Measurements from ENCODE around the gene CYBRD1. TPM values are rescaled to one million over a fixed set of nuclear protein-coding genes. Genes with fewer than 3 reads are reported as not detected.
"Not testable (repeated sequence)": the region's sequence is repeated elsewhere in the genome, so short reads cannot be mapped to it uniquely, and the experiment has no call there.

The CYBRD1 gene
- total and polyA plus RNA-seq, 2 donors = 186 to 223 TPM

- not testable (repeated sequence) for H3K27ac ChIP-seq (ENCODE audit: low read depth); H3K4me1 ChIP-seq (ENCODE audit: insufficient read depth); H3K36me3 ChIP-seq (ENCODE audit: insufficient read depth); DNase-seq (ENCODE audit: extremely low spot score); H3K4me3 ChIP-seq (ENCODE audit: low read depth, low read length)
- 96% methylated on average over 5 of the region's 5 CpGs for WGBS
These were observed 24.6 kb upstream of the CYBRD1 start for GRCh38 chr2:171497664-171498063.

DNA sequence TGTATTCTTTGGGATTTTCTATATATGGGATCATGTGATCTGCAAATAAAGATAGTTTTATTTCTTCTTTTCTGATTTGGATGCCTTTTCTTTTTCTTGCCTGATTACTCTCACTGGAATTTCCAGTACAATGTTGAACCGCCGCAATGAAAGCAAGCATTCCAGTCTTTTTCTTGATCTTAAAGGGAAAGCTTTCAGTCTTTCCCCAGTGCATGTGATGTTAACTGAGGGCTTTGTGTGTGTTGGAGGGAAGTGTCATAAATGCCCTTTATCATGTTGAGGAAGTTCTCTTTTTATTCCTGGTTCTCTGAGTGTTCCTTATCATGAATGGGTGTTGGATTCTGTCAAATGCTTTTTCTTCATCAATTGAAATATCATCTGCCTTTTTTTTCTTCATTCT is 16.9 kb upstream of the CYBRD1 start:
- no peak for DNase-seq (ENCODE audit: extremely low spot score)
- Histone ChIP-seq H3K4me1 (ENCODE audit: insufficient read depth) (no peaks in the 10 kb centered on the region), H3K27ac (ENCODE audit: low read depth) (no peak overlapping the region), H3K36me3 (ENCODE audit: insufficient read depth) (no peaks in the 10 kb centered on the region), H3K4me3 (ENCODE audit: low read depth, low read length) (no peak overlapping the region)
- WGBS = 22% methylated on average over 2 of the region's 2 CpGs

DNA sequence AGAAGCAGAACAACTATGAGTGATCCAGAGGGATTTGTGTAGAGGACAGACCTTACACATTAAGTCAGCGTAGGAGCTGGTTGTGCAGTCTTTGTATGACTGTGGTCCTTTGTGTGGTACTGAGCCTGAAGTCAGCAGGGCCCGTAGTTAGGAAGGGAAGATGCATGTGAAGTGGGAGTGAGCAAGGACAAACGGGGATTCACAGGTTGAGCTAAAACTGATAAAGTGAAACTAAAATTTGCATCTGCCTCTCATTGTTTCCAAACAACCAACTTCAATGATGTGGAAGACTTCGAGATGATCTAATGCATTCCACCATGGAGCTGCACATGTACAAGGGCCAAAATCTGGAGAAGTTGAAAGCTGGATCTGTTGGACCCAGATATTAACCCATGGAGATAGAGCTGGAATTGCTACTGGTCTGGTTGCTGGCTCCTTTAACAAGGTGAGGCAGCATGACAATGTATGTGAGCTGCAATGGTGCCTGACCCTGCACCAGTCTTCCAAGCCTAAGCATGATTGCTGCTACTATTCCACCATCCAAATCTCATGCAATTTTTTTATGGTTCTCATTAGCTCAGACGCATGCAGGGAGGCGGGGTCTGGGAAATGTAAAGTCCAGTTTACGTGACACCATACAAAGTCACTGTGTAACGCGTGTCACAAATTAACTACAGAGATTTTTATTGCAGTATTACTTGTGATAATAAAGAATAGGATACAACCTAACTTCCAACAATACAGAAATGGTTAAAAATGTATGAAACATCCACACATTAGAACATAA is 12.1 kb upstream of the CYBRD1 start:
- no peaks in the 10 kb centered on the region for H3K36me3 ChIP-seq (ENCODE audit: insufficient read depth)
- no peak for DNase-seq (ENCODE audit: extremely low spot score)
- no peaks in the 10 kb centered on the region for H3K4me1 ChIP-seq (ENCODE audit: insufficient read depth)
- 87% methylated on average over 9 of the region's 9 CpGs for WGBS
- H3K27ac ChIP-seq (ENCODE audit: low read depth) = no peak overlapping the region
- no peak overlapping the region for H3K4me3 ChIP-seq (ENCODE audit: low read depth, low read length)

DNA sequence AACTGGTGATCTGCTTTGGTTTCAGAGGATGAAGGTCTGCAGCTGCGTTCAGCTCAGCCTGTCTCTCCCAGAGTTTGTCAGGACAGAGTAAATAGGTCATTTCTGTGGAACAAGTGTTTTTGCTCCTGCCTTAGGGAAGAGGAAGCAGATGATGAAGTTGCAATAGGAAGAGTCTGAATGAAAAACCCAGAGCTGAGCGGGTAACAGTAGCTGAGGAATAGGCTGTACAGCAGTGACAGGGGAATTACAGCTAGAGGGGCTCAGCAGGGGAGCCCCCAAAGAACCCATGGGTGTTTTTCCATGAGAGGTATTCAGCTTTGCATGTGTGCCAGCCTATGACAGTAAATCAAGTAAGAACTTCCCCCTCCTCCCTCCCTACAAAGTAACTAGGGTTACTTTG is 10.3 kb upstream of the CYBRD1 start:
- Histone ChIP-seq H3K4me1 (ENCODE audit: insufficient read depth) (no peaks in the 10 kb centered on the region), H3K36me3 (ENCODE audit: insufficient read depth) (no peaks in the 10 kb centered on the region), H3K27ac (ENCODE audit: low read depth) (no peak overlapping the region), H3K4me3 (ENCODE audit: low read depth, low read length) (no peak overlapping the region)
- no peak for DNase-seq (ENCODE audit: extremely low spot score)
- 81% methylated on average over 2 of the region's 2 CpGs for WGBS

DNA sequence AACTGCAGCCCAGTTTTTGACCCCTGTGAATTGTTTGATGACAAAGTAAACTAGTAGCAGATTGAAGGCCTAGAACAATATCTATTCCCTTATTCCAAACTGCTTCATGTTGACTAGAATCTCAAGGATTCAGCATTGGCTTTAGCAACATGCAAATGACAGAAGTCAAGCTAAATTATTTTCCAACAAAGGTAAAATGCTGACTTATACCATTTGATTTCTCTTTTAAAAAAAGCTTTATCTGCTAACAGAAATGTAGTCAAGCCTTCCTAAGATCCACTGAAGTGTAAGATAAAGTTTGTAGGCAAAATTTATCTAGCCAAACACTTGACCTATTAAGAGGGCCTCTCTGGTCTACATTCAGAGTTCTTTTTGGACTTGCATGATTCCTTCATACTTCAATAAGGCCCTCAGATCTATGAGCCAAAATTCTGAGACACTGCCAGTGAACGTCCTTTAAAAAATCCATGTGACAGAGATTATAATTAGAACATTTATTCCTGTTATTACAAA is 9.5 kb upstream of the CYBRD1 start:
- H3K4me1 ChIP-seq (ENCODE audit: insufficient read depth) = no peaks in the 10 kb centered on the region
- 28% methylated on average over 1 of the region's 1 CpG for WGBS
- H3K27ac ChIP-seq (ENCODE audit: low read depth) = no peak overlapping the region
- H3K4me3 ChIP-seq (ENCODE audit: low read depth, low read length) = no peak overlapping the region
- DNase-seq (ENCODE audit: extremely low spot score) = no peak
- H3K36me3 ChIP-seq (ENCODE audit: insufficient read depth) = no peaks in the 10 kb centered on the region

DNA sequence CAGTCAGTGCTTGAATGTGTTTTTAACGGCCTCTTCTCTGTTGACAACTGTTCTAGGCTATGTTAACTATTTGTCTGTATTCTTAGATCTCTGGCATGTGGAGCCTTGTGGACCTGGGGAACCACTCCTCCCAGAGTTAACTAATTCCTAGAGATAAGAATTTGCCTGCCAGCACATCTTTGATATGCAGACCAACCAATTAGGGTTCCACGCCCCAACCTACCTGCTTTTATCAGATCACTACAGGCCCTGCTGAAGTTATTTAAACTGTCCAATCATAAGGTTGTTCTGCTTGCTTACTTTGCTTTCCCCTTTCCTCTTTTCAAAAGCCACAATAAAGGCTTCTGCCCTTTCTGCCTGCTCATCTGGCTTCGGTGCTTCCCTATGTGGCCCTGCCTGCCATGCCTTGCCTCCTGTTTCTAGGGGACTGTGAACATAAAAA is 8.5 kb upstream of the CYBRD1 start:
- Histone ChIP-seq H3K4me3 (ENCODE audit: low read depth, low read length) (no peak overlapping the region), H3K27ac (ENCODE audit: low read depth) (no peak overlapping the region), H3K36me3 (ENCODE audit: insufficient read depth) (no peaks in the 10 kb centered on the region), H3K4me1 (ENCODE audit: insufficient read depth) (no peaks in the 10 kb centered on the region)
- DNase-seq (ENCODE audit: extremely low spot score) = no peak
- WGBS = 65% methylated on average over 3 of the region's 3 CpGs

- 92% methylated on average over 3 of the region's 3 CpGs for WGBS
These were observed 7.2 kb upstream of the CYBRD1 start for GRCh38 chr2:171514908-171515582.

DNA sequence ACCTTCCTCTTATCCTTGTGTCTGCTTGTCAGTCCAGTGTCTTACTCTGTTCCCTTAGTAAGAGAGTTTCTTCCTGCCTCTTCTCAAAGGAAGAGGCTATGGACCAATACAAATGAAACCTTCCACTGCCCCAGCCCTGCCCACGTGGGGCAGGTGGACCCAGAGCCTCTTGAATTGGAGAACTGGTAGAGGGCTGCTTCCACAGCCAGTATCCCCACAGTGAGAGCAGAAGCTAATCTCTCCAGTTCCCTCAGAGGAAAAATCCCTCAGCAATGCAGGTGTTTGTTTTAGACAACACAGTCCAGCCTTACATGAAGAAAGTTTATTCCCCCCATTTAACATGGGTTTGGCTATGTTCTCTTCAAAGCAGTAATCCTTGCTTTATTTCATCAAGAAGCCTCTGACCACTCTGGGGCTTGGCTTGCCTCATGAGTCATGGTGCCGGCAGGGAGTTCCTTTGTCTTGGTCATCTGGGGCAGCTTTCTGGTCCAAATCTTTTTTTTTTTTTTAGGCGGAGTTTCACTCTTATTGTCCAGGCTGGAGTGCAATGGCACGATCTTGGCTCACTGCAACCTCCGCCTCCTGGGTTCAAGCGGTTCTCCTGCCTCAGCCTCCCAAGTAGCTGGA is 6.5 kb upstream of the CYBRD1 start:
- Histone ChIP-seq H3K4me1 (ENCODE audit: insufficient read depth) (no peaks in the 10 kb centered on the region), H3K4me3 (ENCODE audit: low read depth, low read length) (no peak overlapping the region), H3K27ac (ENCODE audit: low read depth) (no peak overlapping the region), H3K36me3 (ENCODE audit: insufficient read depth) (no peaks in the 10 kb centered on the region)
- no peak for DNase-seq (ENCODE audit: extremely low spot score)
- WGBS = 72% methylated on average over 6 of the region's 6 CpGs

More at GRCh38 chr2:171514908-171515582, 7.2 kb upstream of the CYBRD1 start:
- H3K4me3 ChIP-seq (ENCODE audit: low read depth, low read length) = no peak overlapping the region
- DNase-seq (ENCODE audit: extremely low spot score) = no peak
- H3K27ac ChIP-seq (ENCODE audit: low read depth) = no peak overlapping the region
- H3K4me1 ChIP-seq (ENCODE audit: insufficient read depth) = no peaks in the 10 kb centered on the region
- H3K36me3 ChIP-seq (ENCODE audit: insufficient read depth) = no peaks in the 10 kb centered on the region

DNA sequence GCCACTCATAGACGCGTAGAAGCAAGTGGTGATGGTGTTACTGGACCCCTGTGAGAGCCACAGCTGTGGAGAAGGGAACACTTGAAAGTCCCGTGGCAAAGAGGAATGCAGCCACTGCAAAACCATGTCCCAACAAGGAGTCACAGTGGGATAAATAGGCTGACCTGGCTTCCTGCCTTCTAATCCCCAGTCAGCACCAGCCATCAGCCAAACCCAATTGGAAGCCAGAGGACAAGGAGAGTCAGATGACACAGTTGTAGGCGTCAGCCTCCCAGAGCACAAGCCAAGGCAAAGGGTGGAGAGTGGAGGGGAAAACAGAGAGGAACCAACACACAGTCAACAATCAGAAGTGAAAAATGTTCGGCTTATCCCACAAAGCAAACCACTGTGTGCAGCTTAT is 5.5 kb upstream of the CYBRD1 start:
- no peak for DNase-seq (ENCODE audit: extremely low spot score)
- Histone ChIP-seq H3K36me3 (ENCODE audit: insufficient read depth) (no peaks in the 10 kb centered on the region), H3K4me1 (ENCODE audit: insufficient read depth) (no peaks in the 10 kb centered on the region), H3K27ac (ENCODE audit: low read depth) (no peak overlapping the region), H3K4me3 (ENCODE audit: low read depth, low read length) (no peak overlapping the region)
- 86% methylated on average over 5 of the region's 5 CpGs for WGBS

- WGBS = 79% methylated on average over 5 of the region's 5 CpGs
- no peak overlapping the region for H3K27ac ChIP-seq (ENCODE audit: low read depth)
- H3K36me3 ChIP-seq (ENCODE audit: insufficient read depth) = no peaks in the 10 kb centered on the region
- no peak for DNase-seq (ENCODE audit: extremely low spot score)
- H3K4me1 ChIP-seq (ENCODE audit: insufficient read depth) = peaks cover 1% of the 10 kb centered on the region
- no peak overlapping the region for H3K4me3 ChIP-seq (ENCODE audit: low read depth, low read length)
These were observed 1.8 kb upstream of the CYBRD1 start for GRCh38 chr2:171520471-171520870.

DNA sequence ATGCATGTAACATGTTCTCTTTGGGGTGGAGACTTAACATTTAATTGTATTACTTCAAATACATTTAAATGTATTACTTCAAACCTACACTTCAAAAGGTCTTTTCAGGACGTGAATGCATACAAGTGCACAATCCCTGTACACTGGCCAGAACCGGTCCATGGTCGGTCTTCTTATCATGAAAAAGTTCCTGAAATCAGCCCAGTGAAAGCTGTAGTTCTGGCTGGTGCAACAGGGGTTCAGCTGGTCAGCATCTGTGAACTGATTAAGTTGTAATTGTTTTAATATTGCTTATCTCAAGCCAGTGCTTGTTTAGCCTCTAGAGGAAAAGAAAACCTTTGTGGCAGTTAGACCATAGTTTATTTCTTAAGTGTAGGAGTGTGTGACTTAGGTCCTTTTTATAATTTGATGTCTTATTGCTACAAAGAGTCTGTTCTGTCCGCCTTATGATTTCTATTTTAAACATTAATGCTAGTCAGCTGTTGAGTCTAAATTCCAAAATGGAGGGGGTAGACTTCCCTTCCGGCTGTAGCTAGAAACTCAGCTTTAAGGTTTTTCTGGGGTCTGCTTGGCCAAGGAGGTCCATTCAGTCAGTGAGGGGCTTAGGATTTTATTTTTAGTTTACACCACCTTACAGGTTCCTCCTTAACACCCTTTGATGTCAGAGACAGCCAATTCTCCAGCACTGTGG is 768 bp upstream of the CYBRD1 start:
- Histone ChIP-seq H3K4me1 (ENCODE audit: insufficient read depth) (peaks cover 1% of the 10 kb centered on the region), H3K36me3 (ENCODE audit: insufficient read depth) (no peaks in the 10 kb centered on the region), H3K27ac (ENCODE audit: low read depth) (peak overlapping the region; percentile 14), H3K4me3 (ENCODE audit: low read depth, low read length) (peak overlapping the region; percentile 74)
- no peak for DNase-seq (ENCODE audit: extremely low spot score)
- WGBS = 39% methylated on average over 5 of the region's 5 CpGs

- Histone ChIP-seq H3K27ac (ENCODE audit: low read depth) (peak overlapping the region; percentile 89), H3K4me3 (ENCODE audit: low read depth, low read length) (peak overlapping the region; percentile 74), H3K36me3 (ENCODE audit: insufficient read depth) (no peaks in the 10 kb centered on the region), H3K4me1 (ENCODE audit: insufficient read depth) (peaks cover 1% of the 10 kb centered on the region)
- WGBS = under 1% methylated on average over 29 of the region's 29 CpGs
- no peak for DNase-seq (ENCODE audit: extremely low spot score)
These were observed 464 bp downstream of the CYBRD1 start for GRCh38 chr2:171522788-171523087.

All from urinary bladder (tissue), 4 donors.